NOMO-1 treated with dmso at 0.1 percent for 144 hours (cell line): ENCODE data around the gene WDR45.

ENCODE experiments used
- DNase-seq: peaks from one replicate; lab custom pipeline; 2025; ENCODE audit not compliant: unreplicated experiment; lab: John Stamatoyannopoulos, UW

The WDR45 gene

GRCh38 chrX:49053223-49054072 is 26.2 kb downstream of the WDR45 start:
- DNase-seq, result no peak

GRCh38 chrX:49043987-49044281 is 35.8 kb downstream of the WDR45 start:
- no peak for DNase-seq

- peak; percentile 88 for DNase-seq
Observed at GRCh38 chrX:49043220-49043986, 36.3 kb downstream of the WDR45 start, which contains the start of gene TFE3. Gene TFE3 (minus strand): TSS chrX:49043357. CDS start chrX:49043226, 131 bp downstream.

- DNase-seq, result no peak
Observed at GRCh38 chrX:49042581-49043219, 37.0 kb downstream of the WDR45 start.

GRCh38 chrX:49041744-49042580 is 37.7 kb downstream of the WDR45 start:
- DNase-seq, result no peak

- no peak for DNase-seq
Observed at GRCh38 chrX:49040376-49040955, 39.2 kb downstream of the WDR45 start.

- peak; percentile 89 for DNase-seq
Observed at GRCh38 chrX:49039598-49040375, 39.9 kb downstream of the WDR45 start.

- no peak for DNase-seq
Observed at GRCh38 chrX:49037883-49038475, 41.7 kb downstream of the WDR45 start.

GRCh38 chrX:49030283-49030682 is 49.4 kb downstream of the WDR45 start:
- DNase-seq, result no peak

- DNase-seq, result no peak
Observed at GRCh38 chrX:49029876-49030275, 49.8 kb downstream of the WDR45 start.
